ENCODE measurements around the gene COX7B.

GRCh38 chrX:77924320-77924859 lies 25.1 kb downstream of the COX7B start:
- TF ChIP-seq POLR2A (IDR thresholded peaks at IDR 0.05; ENCODE audit: low read length) = no peak
- no peak for TF ChIP-seq GATA1 (IDR thresholded peaks at IDR 0.05; ENCODE audit: low read depth, low read length)
